Astrocyte (in vitro differentiated cells and primary cell): ENCODE results near the gene VPS8. TPM values are rescaled to one million over a fixed set of nuclear protein-coding genes. Genes with fewer than 3 reads are reported as not detected.

Experiments
- DNase-seq: peaks from one replicate; pipeline ENCODE4 v3.0.0-alpha.2; 2010; ENCODE audit warnings: low read depth
- FAIRE-seq: peaks from 2 replicates; lab custom pipeline; 2011; peaks lifted over from hg19 to GRCh38; lab: Jason Lieb, UNC
- H2AFZ ChIP-seq: 2 replicates; pipeline ENCODE4 v1.6.0; 2012; ENCODE audit warnings: low read depth, low read length, inconsistent platforms
- H3K27ac ChIP-seq: 2 replicates; pipeline ENCODE4 v1.5.1; 2011; ENCODE audit warnings: low read depth, low read length, inconsistent platforms
- H3K27me3 ChIP-seq: 2 replicates; pipeline ENCODE4 v1.6.0; 2011; ENCODE audit warnings: low read length, inconsistent platforms; ENCODE audit not compliant: insufficient read depth
- H3K36me3 ChIP-seq: 2 replicates; pipeline ENCODE4 v1.5.1; 2011; ENCODE audit warnings: low read length, inconsistent platforms; ENCODE audit not compliant: insufficient read depth
- H3K4me1 ChIP-seq: 2 replicates; pipeline ENCODE4 v1.5.1; 2011; ENCODE audit warnings: low read length, inconsistent platforms; ENCODE audit not compliant: insufficient read depth
- H3K4me2 ChIP-seq: 2 replicates; pipeline ENCODE4 v1.6.0; 2012; ENCODE audit warnings: low read length, inconsistent platforms
- H3K4me3 ChIP-seq: 2 replicates; pipeline ENCODE4 v1.5.1; 2011; ENCODE audit warnings: low read depth, mild to moderate bottlenecking, low read length, inconsistent platforms; ENCODE audit not compliant: insufficient read depth
- H3K79me2 ChIP-seq: 2 replicates; pipeline ENCODE4 v1.6.0; 2012; ENCODE audit warnings: mild to moderate bottlenecking, low read length, inconsistent platforms; ENCODE audit not compliant: insufficient read depth
- H3K9ac ChIP-seq: 2 replicates; pipeline ENCODE4 v1.6.0; 2012; ENCODE audit warnings: mild to moderate bottlenecking, low read length, inconsistent platforms
- H3K9me3 ChIP-seq: 2 replicates; pipeline ENCODE4 v1.5.1; 2012; ENCODE audit warnings: low read depth, mild to moderate bottlenecking, low read length, inconsistent platforms; ENCODE audit not compliant: insufficient read depth
- H4K20me1 ChIP-seq: 2 replicates; pipeline ENCODE4 v1.6.0; 2012; ENCODE audit warnings: low read length, inconsistent platforms; ENCODE audit not compliant: insufficient read depth
- H3K27ac Mint-ChIP-seq: one replicate; pipeline ENCODE4 v1.8.0; 2021; ENCODE audit warnings: mild to moderate bottlenecking, mixed read lengths; ENCODE audit not compliant: unreplicated experiment
- H3K27me3 Mint-ChIP-seq: one replicate; pipeline ENCODE4 v1.8.0; 2021; ENCODE audit warnings: low read depth, mixed read lengths; ENCODE audit not compliant: unreplicated experiment
- H3K36me3 Mint-ChIP-seq: one replicate; pipeline ENCODE4 v1.8.0; 2021; ENCODE audit warnings: low read depth, mixed read lengths; ENCODE audit not compliant: unreplicated experiment
- H3K4me1 Mint-ChIP-seq: one replicate; pipeline ENCODE4 v1.8.0; 2021; ENCODE audit warnings: low read depth, mixed read lengths; ENCODE audit not compliant: unreplicated experiment
- H3K4me3 Mint-ChIP-seq: one replicate; pipeline ENCODE4 v1.8.0; 2021; ENCODE audit warnings: mild to moderate bottlenecking, moderate library complexity, mixed read lengths; ENCODE audit not compliant: unreplicated experiment
- H3K9me3 Mint-ChIP-seq: one replicate; pipeline ENCODE4 v1.8.0; 2021; ENCODE audit warnings: mild to moderate bottlenecking, mixed read lengths; ENCODE audit not compliant: unreplicated experiment
- CTCF ChIP-seq: IDR thresholded peaks from 2 replicates; pipeline ENCODE4 v1.5.1; 2011; ENCODE audit warnings: low read depth, mild to moderate bottlenecking, inconsistent platforms, low read length, moderate library complexity; ENCODE audit not compliant: insufficient read depth
- EZH2 ChIP-seq: IDR thresholded peaks from 2 replicates; pipeline ENCODE4 v1.6.1; 2012; ENCODE audit warnings: mild to moderate bottlenecking, low read length, inconsistent platforms; ENCODE audit not compliant: insufficient read depth
- total RNA-seq: library from RNA; stranded (reverse); gene quantifications from 2 replicates; pipeline ENCODE4 v1.2.1, GENCODE V29; 2021

VPS8 gene
- total RNA-seq, 1 donor from 2014 or later: 40.7 TPM

DNA sequence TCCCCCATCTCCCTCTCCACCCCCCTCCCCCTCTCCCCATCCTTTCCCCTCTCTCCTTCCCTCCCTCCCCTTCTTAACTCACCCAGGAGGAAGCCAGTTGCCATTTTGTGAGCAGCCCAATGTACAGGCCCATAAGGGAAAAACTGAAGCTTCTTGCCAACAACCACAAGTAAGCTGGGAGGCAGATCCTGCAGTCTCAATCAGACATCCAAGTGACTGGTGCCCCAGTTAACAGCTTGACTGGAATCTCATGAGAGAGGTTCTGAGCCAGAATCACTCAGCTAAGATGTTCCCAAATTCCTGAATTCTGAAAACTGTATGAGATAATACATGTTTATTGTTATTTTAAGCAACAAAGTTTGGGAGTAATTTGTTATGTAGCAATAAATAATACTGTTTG, 250.2 kb downstream of the VPS8 start:
- Mint-ChIP-seq H3K27me3 (no peaks in the 10 kb centered on the region), H3K4me3 (no peak overlapping the region), H3K36me3 (peaks cover 12% of the 10 kb centered on the region), H3K4me1 (no peaks in the 10 kb centered on the region), H3K27ac (no peak overlapping the region), H3K9me3 (peaks cover 13% of the 10 kb centered on the region)
- H4K20me1 ChIP-seq: no peaks in the 10 kb centered on the region
- no peak for TF ChIP-seq EZH2
- no peak for TF ChIP-seq CTCF
- H3K27ac ChIP-seq: no peak overlapping the region
- H3K9ac ChIP-seq: no peak overlapping the region
- H3K9me3 ChIP-seq: no peaks in the 10 kb centered on the region
- no peaks in the 10 kb centered on the region for H3K27me3 ChIP-seq
- no peak overlapping the region for H3K4me2 ChIP-seq
- no peaks in the 10 kb centered on the region for H3K79me2 ChIP-seq
- H2AFZ ChIP-seq: no peak overlapping the region
- no peaks in the 10 kb centered on the region for H3K36me3 ChIP-seq
- H3K4me1 ChIP-seq: no peaks in the 10 kb centered on the region
- FAIRE-seq: no peak
- DNase-seq: no peak
- H3K4me3 ChIP-seq: no peak overlapping the region

- DNase-seq: no peak
- no peak for FAIRE-seq
- H3K4me3 Mint-ChIP-seq: no peak overlapping the region
- no peaks in the 10 kb centered on the region for H3K27me3 Mint-ChIP-seq
- H3K27ac ChIP-seq: no peak overlapping the region
- no peak overlapping the region for H3K9ac ChIP-seq
- H3K4me1 Mint-ChIP-seq: no peaks in the 10 kb centered on the region
- no peak overlapping the region for H3K4me3 ChIP-seq
- no peaks in the 10 kb centered on the region for H3K4me1 ChIP-seq
- peaks cover 11% of the 10 kb centered on the region for H3K9me3 Mint-ChIP-seq
- peaks cover 7% of the 10 kb centered on the region for H3K36me3 Mint-ChIP-seq
- TF ChIP-seq EZH2 (no peak), CTCF (no peak)
- H3K27me3 ChIP-seq: no peaks in the 10 kb centered on the region
- no peak overlapping the region for H3K4me2 ChIP-seq
- H3K9me3 ChIP-seq: no peaks in the 10 kb centered on the region
- no peaks in the 10 kb centered on the region for H3K36me3 ChIP-seq
- no peaks in the 10 kb centered on the region for H3K79me2 ChIP-seq
- H2AFZ ChIP-seq: no peak overlapping the region
- no peaks in the 10 kb centered on the region for H4K20me1 ChIP-seq
- no peak overlapping the region for H3K27ac Mint-ChIP-seq
Observed at GRCh38 chr3:185063431-185063830, 251.5 kb downstream of the VPS8 start.

DNA sequence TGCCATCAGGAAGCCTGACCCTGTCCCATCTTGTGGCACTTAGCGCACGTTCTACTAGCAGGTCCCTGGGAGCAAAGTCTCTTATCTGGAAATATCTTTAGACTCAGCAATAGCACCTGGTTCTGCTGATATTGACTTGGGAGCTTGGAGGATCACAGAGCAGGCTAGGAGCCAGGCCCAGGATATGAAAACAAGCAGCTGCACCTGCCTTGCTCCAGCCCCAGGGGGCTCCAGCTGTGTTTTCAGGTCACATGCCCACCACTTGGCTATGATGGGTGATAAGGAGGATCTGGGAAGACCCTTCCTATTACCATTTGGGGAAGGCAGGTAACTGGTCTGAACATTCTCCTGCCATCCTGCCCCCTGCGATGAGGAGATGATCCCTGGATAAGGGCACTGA, 253.1 kb downstream of the VPS8 start:
- H3K4me3 Mint-ChIP-seq: no peak overlapping the region

More for the DNA sequence above, 253.1 kb downstream of the VPS8 start:
- no peaks in the 10 kb centered on the region for H3K27me3 Mint-ChIP-seq
- no peaks in the 10 kb centered on the region for H3K9me3 ChIP-seq
- H3K79me2 ChIP-seq: no peaks in the 10 kb centered on the region
- TF ChIP-seq EZH2 (no peak), CTCF (no peak)
- H3K4me2 ChIP-seq: no peak overlapping the region
- no peaks in the 10 kb centered on the region for H3K36me3 ChIP-seq
- no peak overlapping the region for H3K27ac Mint-ChIP-seq
- no peak for DNase-seq
- H4K20me1 ChIP-seq: no peaks in the 10 kb centered on the region
- H3K4me3 ChIP-seq: no peak overlapping the region
- H3K27ac ChIP-seq: no peak overlapping the region
- no peaks in the 10 kb centered on the region for H3K4me1 ChIP-seq
- H3K9ac ChIP-seq: no peak overlapping the region
- H3K27me3 ChIP-seq: no peaks in the 10 kb centered on the region
- peaks cover 7% of the 10 kb centered on the region for H3K36me3 Mint-ChIP-seq
- peaks cover 8% of the 10 kb centered on the region for H3K9me3 Mint-ChIP-seq
- H2AFZ ChIP-seq: no peak overlapping the region
- no peaks in the 10 kb centered on the region for H3K4me1 Mint-ChIP-seq
- FAIRE-seq: no peak
